Epidermal melanocyte (primary cell): ENCODE measurements around the gene WDR82.

ENCODE experiments used
- DNase-seq: peaks from one replicate; pipeline ENCODE4 v3.0.0; 2011; ENCODE audit warnings: low spot score; ENCODE audit not compliant: insufficient read length

WDR82 gene

DNA sequence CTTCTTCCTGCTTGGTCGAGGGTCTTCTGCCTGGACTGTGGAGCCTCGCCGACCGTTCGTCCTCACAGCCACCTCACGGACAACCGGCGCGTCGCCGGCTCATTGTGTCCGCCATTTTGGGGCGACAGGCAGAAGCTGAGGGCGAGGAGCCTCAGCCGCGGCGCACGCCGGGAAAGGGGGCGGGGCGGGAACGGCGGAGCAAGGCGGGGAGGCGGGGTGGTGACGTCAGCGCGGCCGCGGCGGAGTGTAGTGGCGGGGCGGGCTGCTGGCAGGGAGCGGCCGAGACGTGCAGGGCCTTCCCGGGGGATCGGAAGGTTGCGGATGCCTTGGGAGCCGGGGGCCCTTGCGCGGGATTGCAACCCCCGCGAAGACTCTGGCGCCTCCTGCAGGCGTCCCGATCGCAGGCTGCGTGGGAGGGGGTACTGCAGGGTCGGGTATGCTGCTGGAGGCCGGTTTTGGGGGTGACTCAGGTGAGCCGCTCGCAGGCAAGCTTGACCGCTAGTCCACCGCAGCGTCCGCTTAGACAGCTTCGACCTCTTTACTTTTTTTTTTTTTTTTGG, at the start of gene WDR82:
TSS of gene WDR82 (minus strand) at position 140 of the 560 bp plus-strand sequence. CDS start 288 bp downstream, outside the sequence.
- peak; percentile 84 for DNase-seq

DNA sequence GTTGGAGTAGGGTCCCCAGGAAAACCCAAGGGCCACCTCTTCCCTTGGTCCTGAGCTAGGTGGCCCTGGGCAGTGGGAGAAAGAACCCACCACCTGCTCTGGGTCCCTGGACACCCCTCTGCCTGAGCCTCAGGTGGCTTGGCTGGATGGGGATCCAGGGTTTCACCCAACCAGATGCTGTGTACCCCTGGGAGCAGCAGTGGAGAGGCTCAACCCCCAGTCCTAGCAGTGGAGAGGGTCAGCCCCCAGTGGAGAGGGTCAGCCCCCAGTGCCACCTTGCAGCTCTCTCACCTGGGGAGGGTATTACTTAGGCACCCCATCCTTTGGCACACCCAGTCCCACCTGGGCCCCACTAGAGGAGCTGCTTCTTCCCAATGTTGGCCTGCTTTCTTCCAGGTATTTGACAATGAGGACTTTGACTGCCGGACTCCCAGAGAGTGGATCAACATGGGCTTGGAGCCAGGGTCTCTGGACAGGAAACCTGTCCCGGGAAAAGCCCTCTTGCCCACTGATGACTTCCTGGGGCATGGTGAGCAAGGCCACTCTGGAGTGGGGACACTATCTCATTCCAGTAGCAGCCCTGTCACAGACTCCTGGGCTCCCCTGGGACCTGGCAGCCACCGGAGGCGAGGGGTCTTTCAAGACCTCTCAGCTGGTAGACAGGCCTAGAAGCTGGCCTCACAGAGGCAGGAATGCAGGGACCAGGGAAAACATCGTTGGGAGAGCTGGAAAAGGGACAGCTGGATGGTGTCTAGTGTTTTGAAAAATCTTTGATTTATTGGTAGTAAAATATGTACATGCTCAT, 49.2 kb upstream of the WDR82 start:
- no peak for DNase-seq

DNA sequence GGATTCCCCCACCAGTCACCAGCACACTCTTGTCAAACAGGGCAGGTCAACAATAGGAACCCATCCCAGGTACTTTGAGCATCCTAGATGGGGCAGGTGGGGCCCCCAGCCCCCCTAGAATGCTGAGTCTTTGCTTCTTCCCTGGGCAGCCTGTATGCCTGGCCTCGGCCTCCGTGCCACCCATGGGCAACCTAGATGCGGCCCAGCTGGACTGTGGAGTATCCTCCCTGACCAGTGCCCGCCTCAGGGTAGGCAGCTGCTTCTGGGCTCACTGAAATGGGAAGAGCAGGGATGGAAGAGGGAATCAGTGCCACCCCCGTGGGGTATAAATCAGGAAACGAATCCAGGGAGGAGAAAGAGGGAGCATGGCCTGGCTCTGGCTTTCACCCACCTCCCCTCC, 48.5 kb upstream of the WDR82 start:
- DNase-seq: no peak

GRCh38 chr3:52325686-52326085, 47.2 kb upstream of the WDR82 start:
- no peak for DNase-seq

DNA sequence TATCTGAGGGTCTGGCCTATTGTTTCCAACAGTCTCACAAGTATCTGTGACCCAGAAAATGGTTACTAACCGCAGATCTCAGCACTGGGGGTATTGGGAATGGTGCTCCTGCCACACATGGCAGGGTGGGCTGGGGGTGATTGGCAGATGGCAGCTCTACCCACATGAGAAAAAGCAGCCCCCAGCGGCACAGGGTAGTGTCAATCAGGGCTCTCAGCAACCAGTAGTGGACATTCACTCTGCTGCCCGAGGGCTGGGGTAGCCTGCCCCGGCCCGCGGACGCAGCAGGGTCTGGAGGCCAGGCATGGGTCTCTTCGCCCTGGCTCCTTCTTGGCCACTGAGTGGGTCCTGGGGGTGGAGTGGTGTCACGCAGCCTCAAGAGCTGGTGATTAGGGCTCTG, 46.2 kb upstream of the WDR82 start:
- DNase-seq: no peak

GRCh38 chr3:52323526-52324295, 45.3 kb upstream of the WDR82 start:
- no peak for DNase-seq

DNA sequence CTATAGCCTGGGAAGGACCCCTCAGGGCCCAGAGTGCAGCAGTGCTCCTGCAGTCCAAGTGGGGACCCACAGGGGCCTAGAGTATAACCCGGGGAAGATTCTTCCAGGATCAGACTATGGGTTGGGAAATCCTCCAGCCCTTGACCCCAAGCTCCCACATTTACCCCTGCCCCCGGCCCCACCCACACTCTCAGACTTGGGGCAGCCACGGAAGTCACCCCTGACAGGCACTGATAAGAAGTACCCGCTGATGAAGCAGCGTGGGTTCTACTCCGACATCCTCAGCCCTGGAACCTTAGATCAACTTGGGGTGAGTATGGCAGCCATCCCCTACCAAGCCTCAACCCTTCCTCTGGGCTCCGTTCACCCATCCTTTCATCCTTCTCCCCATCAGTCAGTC, 44.0 kb upstream of the WDR82 start:
- no peak for DNase-seq

- DNase-seq: no peak
These were observed 43.0 kb upstream of the WDR82 start for GRCh38 chr3:52321481-52321880.

- DNase-seq: no peak
These were observed 41.6 kb upstream of the WDR82 start for GRCh38 chr3:52319921-52320595.

- no peak for DNase-seq
These were observed 39.9 kb upstream of the WDR82 start for GRCh38 chr3:52318186-52318816.

GRCh38 chr3:52317208-52318000, 39.0 kb upstream of the WDR82 start:
- DNase-seq: peak; percentile 73

DNA sequence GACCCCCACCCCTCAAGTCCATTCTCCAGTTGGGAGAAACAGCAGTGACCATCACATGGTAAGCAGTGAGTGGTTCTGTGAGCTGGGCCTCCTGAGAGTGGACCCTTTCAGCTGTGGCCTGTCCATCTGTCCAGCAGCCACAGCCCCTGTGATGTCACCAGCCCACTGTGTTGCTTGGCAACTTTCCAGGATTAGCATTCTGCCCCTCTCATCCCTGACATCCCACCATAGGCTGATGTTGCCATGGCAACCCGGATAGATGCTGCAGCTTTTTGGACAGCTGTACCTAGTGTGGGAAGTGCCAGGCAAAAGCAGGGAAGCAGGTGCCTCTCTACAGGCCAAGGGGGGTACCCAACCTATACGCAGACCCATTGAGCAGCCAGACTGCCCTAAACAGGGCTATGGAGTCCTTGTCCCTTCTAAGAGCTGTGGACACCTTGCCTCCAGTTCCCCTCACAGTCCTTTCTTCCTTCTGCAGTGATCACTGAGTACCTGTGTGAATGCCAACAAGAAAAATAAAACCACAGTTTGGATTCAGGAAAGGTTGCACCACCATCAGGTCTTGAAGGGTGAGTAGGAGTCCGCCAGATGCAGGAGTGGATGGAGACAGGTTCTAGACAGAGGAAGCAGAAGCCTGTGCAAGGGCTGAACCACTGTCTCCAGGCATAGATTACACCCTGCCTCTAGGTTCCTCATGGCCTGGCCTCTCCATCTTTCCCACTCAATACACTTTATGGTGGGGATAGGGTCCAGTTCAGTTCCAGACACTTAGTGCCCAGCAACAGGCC, 37.7 kb upstream of the WDR82 start, which contains the start of gene DNAH1:
TSS of gene DNAH1 (plus strand) at position 343 of the 788 bp plus-strand sequence. CDS start 6,124 bp downstream, outside the sequence.
- DNase-seq: no peak

- no peak for DNase-seq
These were observed 36.6 kb upstream of the WDR82 start for GRCh38 chr3:52315006-52315405.

- no peak for DNase-seq
These were observed 36.0 kb upstream of the WDR82 start for GRCh38 chr3:52314489-52314888.

GRCh38 chr3:52313774-52314188, 35.3 kb upstream of the WDR82 start:
- no peak for DNase-seq

- DNase-seq: no peak
These were observed 34.8 kb upstream of the WDR82 start for GRCh38 chr3:52313188-52313773.

DNA sequence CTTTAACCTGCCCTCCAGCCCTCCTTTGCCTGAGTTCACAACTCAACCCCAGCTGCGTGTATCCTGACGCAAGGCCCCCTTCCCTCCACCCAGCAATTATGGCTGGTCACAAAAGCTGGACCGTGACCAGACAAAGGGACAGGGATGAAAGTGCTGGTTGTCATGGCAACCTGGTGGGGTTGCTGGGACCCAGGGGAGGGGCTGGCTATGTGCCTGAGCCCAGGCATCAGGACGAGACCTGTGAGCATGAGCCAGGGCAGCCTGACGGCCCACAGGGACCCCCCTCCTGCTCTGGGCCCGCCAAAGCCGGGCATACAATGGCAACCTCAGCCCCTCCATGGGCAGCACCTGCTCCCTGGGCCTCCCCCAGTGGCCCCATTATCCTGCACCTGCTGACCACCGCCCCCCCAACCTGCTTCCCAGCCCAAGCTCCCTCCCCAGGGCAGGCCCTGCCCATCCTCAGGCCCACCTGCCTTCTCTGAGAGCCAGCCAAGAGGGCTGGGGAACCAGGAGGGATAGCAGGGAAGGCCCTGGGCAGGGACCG, 33.2 kb upstream of the WDR82 start:
- no peak for DNase-seq

DNA sequence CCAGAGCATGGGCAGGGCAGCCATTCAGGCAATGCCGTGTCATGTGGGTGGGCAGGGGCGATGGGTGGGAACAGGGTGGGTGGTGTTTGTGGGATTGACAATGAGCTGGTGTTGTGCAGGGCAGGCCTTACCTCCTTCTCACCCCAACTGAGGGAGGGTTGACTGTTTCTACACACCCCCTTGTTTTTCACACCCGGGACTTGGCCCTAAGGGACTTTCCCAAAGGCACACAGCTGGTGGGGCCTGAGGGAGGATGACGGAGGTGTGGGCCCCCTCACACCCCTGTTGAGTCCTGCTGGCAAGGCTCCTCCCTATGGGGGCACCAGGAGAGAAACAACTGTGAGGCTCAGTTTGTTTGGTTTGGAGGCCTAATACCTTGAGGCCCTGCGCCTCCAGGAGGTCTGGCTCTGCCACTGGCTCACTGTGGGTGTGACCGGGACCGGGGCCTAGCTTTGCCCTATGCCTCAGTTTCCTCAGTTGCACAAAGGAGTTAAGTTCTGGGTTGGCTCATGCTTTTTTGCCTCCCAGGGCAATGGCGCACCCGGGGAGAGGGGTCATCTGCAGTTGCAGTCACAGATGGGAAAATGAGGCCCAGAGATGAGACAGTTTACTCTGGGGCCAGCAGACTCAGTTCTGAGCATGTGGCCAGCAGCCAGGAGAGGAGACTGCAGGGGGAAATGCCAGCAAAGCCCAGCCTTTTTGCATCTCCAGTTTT, 32.6 kb upstream of the WDR82 start:
- no peak for DNase-seq
